ENCODE results near the gene IGFBP7.
"Not testable (repeated sequence)": the region's sequence is repeated elsewhere in the genome, so short reads cannot be mapped to it uniquely, and the experiment has no call there.

IGFBP7 gene

DNA sequence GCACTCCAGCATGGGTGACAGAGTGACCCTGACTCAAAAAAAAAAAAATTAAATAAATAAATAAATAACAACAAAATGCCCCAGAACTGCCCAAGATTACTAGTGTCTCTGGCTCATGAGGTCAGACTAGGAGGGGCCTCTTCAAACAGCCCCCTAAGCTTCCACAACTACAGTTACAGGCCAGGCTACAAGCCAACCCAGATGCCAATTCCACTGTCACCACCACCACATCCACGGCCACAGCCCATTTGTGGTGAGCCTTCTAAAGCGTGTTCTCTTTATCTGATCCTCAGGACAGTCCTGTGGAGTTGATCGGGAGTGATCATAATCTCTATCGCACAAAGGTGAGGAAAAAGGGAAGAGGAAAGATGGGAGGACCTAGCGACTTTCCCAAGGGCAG lies 36.6 kb downstream of the IGFBP7 start:
- Histone ChIP-seq H2AFZ (ENCODE audit: low read length, unreplicated experiment) (no peak overlapping the region), H3K27ac (ENCODE audit: low read depth, low read length) (peak overlapping the region; percentile 97; the same call in 1 of the 2 replicates)

DNA sequence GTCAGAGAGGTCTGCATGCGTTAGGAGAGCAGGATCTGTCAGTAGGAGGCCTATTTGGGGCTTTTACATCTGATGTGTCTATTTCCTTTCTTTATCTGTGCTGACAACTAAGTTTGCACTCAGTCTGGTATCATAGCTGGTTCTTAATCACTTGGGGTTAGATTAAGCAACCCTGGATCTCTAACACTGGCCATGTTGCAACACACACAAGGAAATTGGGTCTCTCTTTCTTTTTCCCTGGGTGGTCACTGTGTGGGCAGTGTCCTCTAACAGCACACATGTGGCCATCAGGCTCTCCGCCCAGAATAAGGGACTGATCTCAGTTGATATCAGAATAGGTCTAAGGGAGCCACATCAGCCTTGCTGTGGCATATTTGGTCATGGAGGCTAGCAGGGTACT lies 38.9 kb downstream of the IGFBP7 start:
- H3K27me3 ChIP-seq (ENCODE audit: insufficient read depth, low read length): no peaks in the 10 kb centered on the region
- H3K36me3 ChIP-seq (ENCODE audit: insufficient read depth, low read length): peaks cover 16% of the 10 kb centered on the region
- H3K4me1 ChIP-seq (ENCODE audit: control insufficient read depth, insufficient read depth, low read length, unreplicated experiment): peaks cover 75% of the 10 kb centered on the region
- no peak overlapping the region for H2AFZ ChIP-seq (ENCODE audit: low read length, unreplicated experiment)
- H3K79me2 ChIP-seq (ENCODE audit: control insufficient read depth, insufficient read depth, low read length, unreplicated experiment): peaks cover 71% of the 10 kb centered on the region
- no peak overlapping the region for H3K4me3 ChIP-seq (ENCODE audit: low read depth, low read length)
- H3K27ac ChIP-seq (ENCODE audit: low read depth, low read length): peak overlapping the region; percentile 75

More for the DNA sequence above, 36.6 kb downstream of the IGFBP7 start:
- Histone ChIP-seq H3K4me1 (ENCODE audit: control insufficient read depth, insufficient read depth, low read length, unreplicated experiment) (peaks cover 72% of the 10 kb centered on the region), H3K27me3 (ENCODE audit: insufficient read depth, low read length) (no peaks in the 10 kb centered on the region), H3K4me3 (ENCODE audit: low read depth, low read length) (no peak overlapping the region), H3K36me3 (ENCODE audit: insufficient read depth, low read length) (peaks cover 17% of the 10 kb centered on the region), H3K79me2 (ENCODE audit: control insufficient read depth, insufficient read depth, low read length, unreplicated experiment) (peaks cover 78% of the 10 kb centered on the region)

DNA sequence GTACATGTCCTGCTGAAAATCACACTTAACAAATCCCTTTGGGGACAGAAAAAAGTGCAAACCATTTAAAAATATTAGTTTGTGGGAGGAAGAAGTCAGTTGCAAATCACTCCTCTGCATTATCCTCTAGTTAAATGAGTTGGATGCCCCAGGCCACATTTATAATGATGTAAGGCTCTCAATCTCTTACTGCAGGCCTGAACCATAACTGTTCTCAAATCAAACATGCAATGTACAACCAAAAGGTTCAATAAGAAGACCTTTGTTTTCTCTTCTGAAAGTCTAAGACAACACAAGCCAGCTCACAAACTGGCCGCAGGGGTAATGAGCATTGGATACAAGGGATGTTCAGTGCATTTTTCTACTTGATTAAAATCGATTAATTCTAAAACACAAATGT lies 39.7 kb downstream of the IGFBP7 start:
- H3K4me3 ChIP-seq (ENCODE audit: low read depth, low read length): no peak overlapping the region
- peaks cover 75% of the 10 kb centered on the region for H3K4me1 ChIP-seq (ENCODE audit: control insufficient read depth, insufficient read depth, low read length, unreplicated experiment)
- H3K36me3 ChIP-seq (ENCODE audit: insufficient read depth, low read length): peaks cover 7% of the 10 kb centered on the region
- peaks cover 66% of the 10 kb centered on the region for H3K79me2 ChIP-seq (ENCODE audit: control insufficient read depth, insufficient read depth, low read length, unreplicated experiment)
- H3K27me3 ChIP-seq (ENCODE audit: insufficient read depth, low read length): no peaks in the 10 kb centered on the region
- no peak overlapping the region for H2AFZ ChIP-seq (ENCODE audit: low read length, unreplicated experiment)
- H3K27ac ChIP-seq (ENCODE audit: low read depth, low read length): peak overlapping the region; percentile 17; the same call in 1 of the 2 replicates

DNA sequence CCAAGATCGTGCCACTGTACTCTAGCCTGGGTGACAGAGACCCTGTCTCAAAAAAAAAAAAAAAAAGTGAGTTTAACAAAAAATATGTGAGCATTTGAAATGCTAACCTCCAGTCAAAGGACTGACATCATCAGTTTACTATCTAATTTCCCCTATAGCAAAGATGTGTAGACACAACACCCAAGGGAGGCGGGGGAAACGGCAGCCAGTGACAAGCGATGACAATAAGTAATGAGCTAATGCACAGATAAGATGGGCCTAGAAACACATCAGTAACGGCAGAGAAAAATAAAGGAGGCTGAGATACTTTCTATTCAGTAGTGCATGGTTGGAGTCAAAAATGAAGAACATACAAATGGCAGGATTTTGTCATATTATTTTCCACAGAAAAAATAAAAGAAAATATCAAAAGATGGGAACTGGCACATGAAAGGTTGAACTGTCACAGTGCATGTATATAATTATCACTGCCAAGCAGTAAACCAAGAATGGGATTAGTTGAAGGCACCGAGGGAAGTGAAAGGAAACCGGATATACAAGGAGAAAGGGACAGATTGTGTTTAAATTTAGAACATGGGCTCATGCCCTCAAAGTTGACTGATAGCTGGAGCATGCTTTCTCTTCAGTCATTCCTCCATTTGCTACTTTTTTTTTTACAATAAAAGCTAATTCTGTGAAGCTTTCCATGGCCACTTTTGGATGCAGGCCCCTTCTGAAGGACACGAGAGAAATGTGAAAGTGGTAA lies 41.8 kb downstream of the IGFBP7 start:
- Histone ChIP-seq H3K27me3 (ENCODE audit: insufficient read depth, low read length) (no peaks in the 10 kb centered on the region), H3K36me3 (ENCODE audit: insufficient read depth, low read length) (peaks cover 3% of the 10 kb centered on the region; the same call in 1 of the 2 replicates), H3K79me2 (ENCODE audit: control insufficient read depth, insufficient read depth, low read length, unreplicated experiment) (peaks cover 73% of the 10 kb centered on the region), H3K4me3 (ENCODE audit: low read depth, low read length) (no peak overlapping the region), H3K27ac (ENCODE audit: low read depth, low read length) (peak overlapping the region; percentile 95), H2AFZ (ENCODE audit: low read length, unreplicated experiment) (no peak overlapping the region), H3K4me1 (ENCODE audit: control insufficient read depth, insufficient read depth, low read length, unreplicated experiment) (peaks cover 74% of the 10 kb centered on the region)

DNA sequence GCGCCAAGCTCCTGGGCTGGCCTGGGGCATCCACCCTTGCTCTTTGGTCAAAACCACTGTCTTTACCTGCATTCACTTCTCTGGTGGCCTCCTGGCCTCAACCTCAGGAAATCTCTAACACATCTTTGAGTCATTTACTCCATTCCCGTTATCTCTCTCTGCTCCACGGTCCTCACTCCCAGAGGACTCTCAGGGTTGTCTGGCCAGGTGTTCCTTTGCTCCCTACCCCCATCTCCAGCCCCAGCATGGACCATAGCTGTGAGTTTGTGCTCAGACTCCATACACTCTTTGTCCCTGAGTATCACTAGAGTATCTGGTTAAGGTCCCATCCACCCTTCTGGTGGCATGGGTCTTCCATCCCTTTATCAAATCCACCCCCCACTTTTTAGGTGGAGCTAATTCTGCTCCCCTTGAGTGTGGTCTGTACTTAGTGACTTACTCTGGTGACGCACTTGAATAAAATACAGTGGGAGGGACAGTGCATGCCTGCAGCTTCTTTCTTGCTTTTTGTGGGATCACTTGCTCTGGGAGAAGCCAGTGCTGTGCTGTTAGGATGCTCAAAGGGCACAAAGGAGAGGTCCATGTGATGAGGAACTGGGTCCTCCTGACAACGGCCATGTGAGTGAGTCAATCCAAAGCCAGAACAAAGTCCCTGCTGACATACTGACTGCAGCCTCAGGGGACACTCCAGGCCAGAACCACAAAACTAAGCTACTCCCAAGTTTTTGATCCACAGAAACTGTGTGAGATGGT lies 44.3 kb downstream of the IGFBP7 start:
- Histone ChIP-seq H3K27ac (ENCODE audit: low read depth, low read length) (peak overlapping the region; percentile 95), H2AFZ (ENCODE audit: low read length, unreplicated experiment) (no peak overlapping the region), H3K27me3 (ENCODE audit: insufficient read depth, low read length) (no peaks in the 10 kb centered on the region), H3K36me3 (ENCODE audit: insufficient read depth, low read length) (peaks cover 3% of the 10 kb centered on the region; the same call in 1 of the 2 replicates), H3K4me3 (ENCODE audit: low read depth, low read length) (peak overlapping the region; percentile 61), H3K79me2 (ENCODE audit: control insufficient read depth, insufficient read depth, low read length, unreplicated experiment) (peaks cover 79% of the 10 kb centered on the region), H3K4me1 (ENCODE audit: control insufficient read depth, insufficient read depth, low read length, unreplicated experiment) (peaks cover 86% of the 10 kb centered on the region)

DNA sequence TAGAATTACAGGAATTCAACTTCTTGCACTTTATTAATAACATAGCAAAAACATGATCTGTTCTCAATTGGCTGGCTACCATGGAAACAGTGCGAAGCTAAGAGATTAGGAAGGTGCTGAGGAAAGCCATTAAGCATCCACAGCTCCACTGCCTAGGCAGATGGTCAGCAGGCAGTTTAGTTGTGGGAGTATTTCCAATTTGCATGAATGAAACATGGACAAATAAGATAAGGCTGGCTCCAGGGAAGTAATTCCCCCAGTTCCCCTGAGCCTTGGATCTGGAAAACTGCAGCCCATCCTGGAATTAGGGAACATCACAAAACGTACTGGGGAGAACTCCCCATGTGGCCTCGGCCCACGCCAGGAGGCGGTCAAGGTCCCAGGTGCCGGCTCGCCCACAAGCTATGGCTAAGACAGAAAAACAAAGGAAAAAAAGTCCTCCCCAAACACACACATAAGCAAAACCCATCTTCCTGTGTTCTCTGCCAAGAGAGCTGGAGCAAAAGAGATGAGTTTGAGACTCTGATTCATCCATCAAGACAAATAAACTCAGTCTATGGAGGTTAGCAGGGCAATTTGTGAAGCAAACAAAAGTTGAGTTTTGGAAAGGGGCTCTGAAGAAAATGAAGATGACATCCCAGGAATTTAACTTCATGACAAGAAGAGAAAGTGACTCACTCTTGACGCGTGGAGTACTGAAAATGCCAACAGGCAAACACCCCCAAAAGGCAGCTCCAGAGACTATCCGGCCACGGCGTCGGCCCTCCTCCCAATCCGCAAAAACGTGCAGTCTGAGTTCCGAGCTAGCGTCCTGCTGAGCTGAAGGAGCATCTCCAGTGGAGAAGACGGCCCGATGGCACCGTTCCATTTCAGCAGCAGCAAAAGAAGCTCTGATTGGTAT lies 45.1 kb downstream of the IGFBP7 start:
- H2AFZ ChIP-seq (ENCODE audit: low read length, unreplicated experiment): no peak overlapping the region
- H3K4me3 ChIP-seq (ENCODE audit: low read depth, low read length): peak overlapping the region; percentile 61
- H3K27ac ChIP-seq (ENCODE audit: low read depth, low read length): peak overlapping the region; percentile 95
- no peaks in the 10 kb centered on the region for H3K27me3 ChIP-seq (ENCODE audit: insufficient read depth, low read length)
- H3K4me1 ChIP-seq (ENCODE audit: control insufficient read depth, insufficient read depth, low read length, unreplicated experiment): peaks cover 78% of the 10 kb centered on the region
- H3K36me3 ChIP-seq (ENCODE audit: insufficient read depth, low read length): peaks cover 3% of the 10 kb centered on the region; the same call in 1 of the 2 replicates
- peaks cover 79% of the 10 kb centered on the region for H3K79me2 ChIP-seq (ENCODE audit: control insufficient read depth, insufficient read depth, low read length, unreplicated experiment)

DNA sequence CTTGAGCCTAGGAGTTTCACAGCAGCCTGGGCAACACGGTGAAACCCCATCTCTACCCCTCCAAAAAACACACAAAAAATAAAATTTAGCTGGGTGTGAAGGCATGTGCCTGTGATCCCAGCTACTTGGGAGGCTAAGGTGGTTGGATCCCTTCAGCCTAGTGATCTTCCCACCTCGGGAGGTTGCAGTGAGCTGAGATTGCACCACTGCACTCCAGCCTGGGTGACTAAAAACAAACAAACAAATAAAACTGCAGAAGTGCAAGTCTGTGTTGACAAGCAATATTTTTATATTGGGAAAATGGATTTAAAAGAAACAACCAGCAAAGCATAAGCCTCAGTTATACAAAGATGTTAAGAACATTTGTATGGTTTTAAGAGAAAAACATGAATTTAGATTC lies 46.1 kb downstream of the IGFBP7 start:
- Histone ChIP-seq H3K79me2 (ENCODE audit: control insufficient read depth, insufficient read depth, low read length, unreplicated experiment) (peaks cover 79% of the 10 kb centered on the region), H2AFZ (ENCODE audit: low read length, unreplicated experiment) (no peak overlapping the region), H3K27me3 (ENCODE audit: insufficient read depth, low read length) (no peaks in the 10 kb centered on the region), H3K27ac (ENCODE audit: low read depth, low read length) (peak overlapping the region; percentile 95), H3K4me3 (ENCODE audit: low read depth, low read length) (peak overlapping the region; percentile 61), H3K36me3 (ENCODE audit: insufficient read depth, low read length) (peaks cover 3% of the 10 kb centered on the region; the same call in 1 of the 2 replicates), H3K4me1 (ENCODE audit: control insufficient read depth, insufficient read depth, low read length, unreplicated experiment) (peaks cover 74% of the 10 kb centered on the region)

DNA sequence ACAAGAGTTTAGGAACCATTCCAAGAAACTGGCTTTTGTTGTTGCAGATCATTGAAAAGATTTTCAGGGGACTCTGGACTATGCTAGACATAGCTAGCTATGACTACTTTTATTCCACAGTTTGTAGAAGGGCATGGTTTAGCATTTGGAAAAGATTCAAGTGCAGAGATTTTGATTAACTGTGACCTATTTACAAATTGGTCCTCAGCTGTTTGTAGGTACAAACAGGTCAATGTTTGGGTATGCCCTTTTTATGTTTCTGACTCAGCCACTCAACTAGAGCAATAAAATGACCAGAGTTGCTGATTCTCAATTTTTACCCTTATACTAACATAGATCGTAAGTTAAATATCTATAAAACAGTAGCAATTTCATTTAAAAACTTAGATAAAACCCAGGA lies 46.7 kb downstream of the IGFBP7 start:
- peak overlapping the region; percentile 95 for H3K27ac ChIP-seq (ENCODE audit: low read depth, low read length)
- H2AFZ ChIP-seq (ENCODE audit: low read length, unreplicated experiment): no peak overlapping the region
- H3K27me3 ChIP-seq (ENCODE audit: insufficient read depth, low read length): no peaks in the 10 kb centered on the region
- H3K79me2 ChIP-seq (ENCODE audit: control insufficient read depth, insufficient read depth, low read length, unreplicated experiment): peaks cover 80% of the 10 kb centered on the region
- H3K4me1 ChIP-seq (ENCODE audit: control insufficient read depth, insufficient read depth, low read length, unreplicated experiment): peaks cover 68% of the 10 kb centered on the region
- H3K4me3 ChIP-seq (ENCODE audit: low read depth, low read length): peak overlapping the region; percentile 33; the same call in 1 of the 2 replicates
- peaks cover 3% of the 10 kb centered on the region; the same call in 1 of the 2 replicates for H3K36me3 ChIP-seq (ENCODE audit: insufficient read depth, low read length)

DNA sequence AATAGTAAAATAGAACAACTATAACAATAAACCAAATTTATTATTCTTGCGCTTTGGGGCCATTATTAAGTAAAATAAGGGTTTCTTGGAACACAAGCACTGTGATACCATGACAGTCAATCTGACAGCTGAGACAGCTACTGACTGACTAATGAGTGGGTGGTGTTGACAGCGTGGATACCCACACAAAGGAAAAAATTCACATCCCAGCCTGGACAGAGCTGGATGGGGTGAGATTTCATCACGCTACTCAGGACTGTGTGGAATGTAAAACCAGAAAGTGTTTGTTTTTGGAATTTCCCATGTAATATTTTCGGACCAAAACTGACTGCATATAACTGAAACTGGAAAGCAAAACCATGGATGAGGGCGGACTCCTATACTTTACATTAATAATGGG lies 48.8 kb downstream of the IGFBP7 start:
- no peak overlapping the region for H3K4me3 ChIP-seq (ENCODE audit: low read depth, low read length)
- no peak overlapping the region for H2AFZ ChIP-seq (ENCODE audit: low read length, unreplicated experiment)
- 0 out of 2 replicates have a peak, but pooled peaks cover 6% of the 10 kb centered on the region for H3K36me3 ChIP-seq (ENCODE audit: insufficient read depth, low read length)
- H3K79me2 ChIP-seq (ENCODE audit: control insufficient read depth, insufficient read depth, low read length, unreplicated experiment): peaks cover 86% of the 10 kb centered on the region
- H3K4me1 ChIP-seq (ENCODE audit: control insufficient read depth, insufficient read depth, low read length, unreplicated experiment): peaks cover 50% of the 10 kb centered on the region
- H3K27me3 ChIP-seq (ENCODE audit: insufficient read depth, low read length): no peaks in the 10 kb centered on the region
- H3K27ac ChIP-seq (ENCODE audit: low read depth, low read length): peak overlapping the region; percentile 95; the same call in 1 of the 2 replicates

DNA sequence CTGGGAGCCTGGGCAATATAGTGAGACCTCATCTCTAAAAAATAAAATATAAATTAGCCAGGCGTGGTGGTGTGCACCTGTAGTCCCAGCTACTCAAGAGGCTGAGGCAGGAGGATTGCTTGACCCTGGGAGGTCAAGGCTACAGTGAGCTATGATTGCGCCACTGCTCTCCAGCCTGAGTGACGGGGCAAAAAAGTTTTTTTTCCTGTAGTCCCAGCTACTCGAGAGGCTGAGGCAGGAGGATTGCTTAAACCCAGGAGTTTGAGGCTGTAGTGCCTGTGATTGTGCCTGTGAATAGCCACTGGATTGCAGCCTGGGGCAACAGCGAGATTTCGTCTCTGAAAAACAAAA lies 49.5 kb downstream of the IGFBP7 start:
- H3K79me2 ChIP-seq (ENCODE audit: control insufficient read depth, insufficient read depth, low read length, unreplicated experiment): peaks cover 90% of the 10 kb centered on the region
- not testable (repeated sequence) for H3K27me3 ChIP-seq (ENCODE audit: insufficient read depth, low read length); H3K27ac ChIP-seq (ENCODE audit: low read depth, low read length); H3K36me3 ChIP-seq (ENCODE audit: insufficient read depth, low read length); H2AFZ ChIP-seq (ENCODE audit: low read length, unreplicated experiment); H3K4me3 ChIP-seq (ENCODE audit: low read depth, low read length)
- peaks cover 43% of the 10 kb centered on the region for H3K4me1 ChIP-seq (ENCODE audit: control insufficient read depth, insufficient read depth, low read length, unreplicated experiment)
